GM19351 (cell line): Measurements from ENCODE around the gene TWIST1.

Experiments used
- ATAC-seq: cut with Tn5 transposase; IDR thresholded peaks from one replicate; pipeline ENCODE4 v1.9.1; 2021; ENCODE audit warnings: mild to moderate bottlenecking, moderate library complexity; ENCODE audit not compliant: unreplicated experiment

TWIST1 gene

GRCh38 chr7:19097165-19098055 lies 20.0 kb downstream of the TWIST1 start:
- ATAC-seq, result no peak

- no peak for ATAC-seq
These were observed 22.0 kb downstream of the TWIST1 start for GRCh38 chr7:19095353-19095860.

- ATAC-seq, result no peak
These were observed 22.7 kb downstream of the TWIST1 start for GRCh38 chr7:19094598-19095352.

- ATAC-seq, result no peak
These were observed 23.3 kb downstream of the TWIST1 start for GRCh38 chr7:19094138-19094537.

GRCh38 chr7:19091550-19092200 lies 25.8 kb downstream of the TWIST1 start:
- ATAC-seq, result no peak

GRCh38 chr7:19090526-19090925 lies 26.9 kb downstream of the TWIST1 start:
- no peak for ATAC-seq

- ATAC-seq, result no peak
These were observed 27.6 kb downstream of the TWIST1 start for GRCh38 chr7:19089797-19090196.

- no peak for ATAC-seq
These were observed 28.1 kb downstream of the TWIST1 start for GRCh38 chr7:19089378-19089777.

GRCh38 chr7:19080093-19080492 lies 37.3 kb downstream of the TWIST1 start:
- ATAC-seq, result no peak

- ATAC-seq, result no peak
These were observed 38.4 kb downstream of the TWIST1 start for GRCh38 chr7:19079066-19079465.

- ATAC-seq, result no peak
These were observed 47.6 kb downstream of the TWIST1 start for GRCh38 chr7:19069842-19070241.

GRCh38 chr7:19066170-19066569 lies 51.3 kb downstream of the TWIST1 start:
- no peak for ATAC-seq
